Liver (tissue), 3 donors: ENCODE results near the gene SLC35F4.

Source experiments
- CTCF ChIP-seq: fragments of 150-350 bp; IDR thresholded peaks from 2 replicates; pipeline ENCODE4 v1.5.1; 2017; ENCODE audit warnings: improper control_type of control experiment, low read depth, low read length; ENCODE audit not compliant: missing input control
- EGR1 ChIP-seq, 2 donors: IDR thresholded peaks; 2 replicates each; pipeline ENCODE4 v1.6.1; 2016 to 2018; ENCODE audit warnings: antibody characterized with exemption in 2 of 2, low read depth in 2 of 2
- RAD21 ChIP-seq, 2 donors: IDR thresholded peaks; 2 replicates each; pipeline ENCODE4 v1.6.1; 2016; ENCODE audit warnings: antibody characterized with exemption in 2 of 2, mild to moderate bottlenecking in 2 of 2
- RXRA ChIP-seq, 2 donors: IDR thresholded peaks; 2 replicates each; pipeline ENCODE4 v1.6.1; 2017 to 2018; ENCODE audit warnings: antibody characterized with exemption in 2 of 2, mild to moderate bottlenecking in 1 of 2
- SP1 ChIP-seq: IDR thresholded peaks from 2 replicates; pipeline ENCODE4 v1.6.1; 2018; ENCODE audit warnings: antibody characterized with exemption, mild to moderate bottlenecking
- YY1 ChIP-seq: IDR thresholded peaks from 2 replicates; pipeline ENCODE4 v1.6.1; 2016; ENCODE audit warnings: antibody characterized with exemption, mild to moderate bottlenecking
- ZBTB33 ChIP-seq: IDR thresholded peaks from 2 replicates; pipeline ENCODE4 v1.6.1; 2016; ENCODE audit warnings: antibody characterized with exemption
- TF ChIP-seq, protein P1 (sequence below): IDR thresholded peaks from 2 replicates; pipeline ENCODE4 v1.6.1; 2016; ENCODE audit warnings: antibody characterized with exemption
- donor health status: healthy.
- donor health status: healthy.

- TF ChIP-seq RXRA (IDR thresholded peaks at IDR 0.05) (no peak), CTCF (no peak), RAD21 (IDR thresholded peaks at IDR 0.05) (no peak), YY1 (no peak), ZBTB33 (no peak), SP1 (no peak), EGR1 (IDR thresholded peaks at IDR 0.05; ENCODE audit: low read depth in 2 of 2) (no peak)
- TF ChIP-seq, protein P1, sequence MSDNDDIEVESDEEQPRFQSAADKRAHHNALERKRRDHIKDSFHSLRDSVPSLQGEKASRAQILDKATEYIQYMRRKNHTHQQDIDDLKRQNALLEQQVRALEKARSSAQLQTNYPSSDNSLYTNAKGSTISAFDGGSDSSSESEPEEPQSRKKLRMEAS = no peak
Measured at GRCh38 chr14:57785058-57785457, 80.8 kb downstream of the SLC35F4 start.
